ENCODE measurements around the gene UGT1A9. TPM values are rescaled to one million over a fixed set of nuclear protein-coding genes. Genes with fewer than 3 reads are reported as not detected.
"Not testable (repeated sequence)": the region's sequence is repeated elsewhere in the genome, so short reads cannot be mapped to it uniquely, and the experiment has no call there.

Gene UGT1A9
- not detected in 2 replicates for total RNA-seq

DNA sequence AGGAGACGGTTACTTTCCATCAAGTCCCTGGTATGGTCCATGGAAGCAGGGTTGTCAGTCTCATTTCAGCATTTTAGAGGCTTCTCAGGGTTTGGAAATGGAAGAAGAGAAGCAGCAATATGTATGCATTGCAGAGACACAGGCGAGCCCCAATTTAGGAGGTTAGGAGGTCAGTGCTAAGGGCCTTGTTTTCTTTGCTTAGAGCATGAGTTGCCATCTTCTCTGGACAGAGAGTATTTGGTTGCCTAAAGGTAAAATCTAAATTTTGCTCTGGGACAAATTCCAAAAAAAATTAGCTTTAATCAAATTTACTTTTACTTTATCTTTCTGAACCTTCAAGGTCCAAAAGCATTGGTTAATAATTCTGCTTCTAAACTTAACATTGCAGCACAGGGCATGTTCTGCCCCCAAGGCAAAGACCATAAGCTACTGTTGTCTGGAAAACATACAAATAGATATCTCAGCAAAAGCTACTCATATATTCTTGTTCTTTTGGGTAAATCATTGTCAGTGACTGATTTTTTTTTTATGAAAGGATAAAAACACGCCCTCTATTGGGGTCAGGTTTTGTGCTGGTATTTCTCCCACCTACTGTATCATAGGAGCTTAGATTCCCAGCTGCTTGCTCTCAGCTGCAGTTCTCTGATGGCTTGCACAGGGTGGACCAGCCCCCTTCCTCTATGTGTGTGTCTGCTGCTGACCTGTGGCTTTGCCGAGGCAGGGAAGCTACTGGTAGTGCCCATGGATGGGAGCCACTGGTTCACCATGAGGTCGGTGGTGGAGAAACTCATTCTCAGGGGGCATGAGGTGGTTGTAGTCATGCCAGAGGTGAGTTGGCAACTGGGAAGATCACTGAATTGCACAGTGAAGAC, at the start of gene UGT1A9:
UGT1A9 (plus strand) TSS at position 609 of the 872 bp plus-strand sequence; CDS start at position 646, 37 bp downstream.
- no peak for DNase-seq (ENCODE audit: extremely low read depth, low read depth, low spot score)

DNA sequence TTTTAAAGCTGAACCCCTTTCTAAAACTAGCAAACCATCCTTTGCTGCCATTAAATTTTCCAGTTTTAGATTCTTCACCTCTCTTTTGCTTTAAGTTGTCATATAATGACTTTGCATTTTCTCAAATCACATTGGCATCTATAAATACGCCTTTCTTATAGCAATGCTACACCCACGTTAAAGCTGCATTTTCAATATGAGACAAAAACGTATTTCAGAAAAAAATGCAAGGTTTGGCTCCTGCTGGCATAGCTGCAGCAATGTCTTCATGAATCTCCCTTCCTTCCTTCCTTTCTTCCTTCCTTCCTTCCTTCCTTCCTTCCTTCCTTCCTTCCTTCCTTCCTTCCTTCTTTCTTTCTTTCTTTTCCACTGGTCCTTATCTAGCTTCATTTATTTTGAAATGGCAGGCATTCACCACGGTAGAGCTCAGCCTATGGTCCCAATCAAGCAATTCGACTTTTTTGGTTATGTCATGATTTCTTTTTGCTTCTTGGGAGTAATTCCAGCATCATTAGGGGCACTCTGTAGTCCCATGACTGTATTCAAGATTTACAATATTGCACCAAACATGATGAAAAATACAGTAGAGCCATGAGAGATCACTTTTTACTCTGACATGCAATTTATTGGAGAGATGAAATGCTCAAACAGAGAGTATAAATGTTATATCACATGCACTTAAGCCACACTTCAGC, 44.2 kb upstream of the UGT1A9 start:
- DNase-seq (ENCODE audit: extremely low read depth, low read depth, low spot score) = no peak

GRCh38 chr2:233636306-233636705, 35.4 kb upstream of the UGT1A9 start, which contains the start of gene UGT1A10:
Gene UGT1A10 (plus strand): TSS chr2:233636448. CDS start chr2:233636523, 75 bp downstream.
- not testable (repeated sequence) for DNase-seq (ENCODE audit: extremely low read depth, low read depth, low spot score)

DNA sequence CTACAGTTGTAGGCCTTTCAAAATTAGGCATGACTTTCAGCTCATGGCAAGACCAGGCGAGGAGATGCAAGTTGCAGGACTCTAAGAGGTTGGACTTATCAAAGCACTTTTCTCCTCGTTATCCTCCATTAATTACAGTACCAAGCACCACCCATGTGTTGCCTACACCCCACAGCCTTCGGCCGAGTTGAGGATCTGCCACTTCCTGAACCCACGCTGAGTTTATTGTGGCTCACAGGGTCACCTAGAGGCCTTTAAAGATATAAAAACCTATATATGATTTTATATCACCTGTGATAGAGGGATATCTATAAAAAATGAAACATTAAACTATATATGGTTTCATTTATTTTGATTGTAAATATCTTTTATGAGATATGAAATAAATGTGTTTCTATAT, 32.9 kb upstream of the UGT1A9 start:
- DNase-seq (ENCODE audit: extremely low read depth, low read depth, low spot score) = no peak

- no peak for DNase-seq (ENCODE audit: extremely low read depth, low read depth, low spot score)
These were observed 31.8 kb upstream of the UGT1A9 start for GRCh38 chr2:233639860-233640259.

GRCh38 chr2:233643128-233643527, 28.6 kb upstream of the UGT1A9 start:
- no peak for DNase-seq (ENCODE audit: extremely low read depth, low read depth, low spot score)

- not testable (repeated sequence) for DNase-seq (ENCODE audit: extremely low read depth, low read depth, low spot score)
These were observed 25.7 kb upstream of the UGT1A9 start for GRCh38 chr2:233646033-233646432.

DNA sequence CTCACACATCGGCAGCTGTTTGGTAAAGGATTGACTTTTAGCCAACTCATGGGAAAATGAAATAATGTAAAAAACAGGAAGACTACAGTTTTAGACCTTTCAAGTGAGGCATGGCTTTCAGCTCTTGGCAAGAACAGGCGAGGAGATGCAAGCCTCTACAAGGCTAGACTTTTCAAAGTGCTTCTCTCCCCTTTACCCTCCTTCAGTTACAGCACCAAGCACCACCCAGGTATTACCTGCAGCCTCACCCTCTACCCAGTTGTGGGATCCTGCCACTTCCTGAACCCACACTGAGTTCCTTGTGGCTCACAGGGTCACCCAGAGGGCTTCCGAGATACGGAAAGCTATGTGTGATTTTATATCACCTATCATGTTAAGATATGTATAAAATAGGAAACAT, 20.7 kb upstream of the UGT1A9 start:
- DNase-seq (ENCODE audit: extremely low read depth, low read depth, low spot score) = no peak

GRCh38 chr2:233651430-233651829, 20.3 kb upstream of the UGT1A9 start:
- DNase-seq (ENCODE audit: extremely low read depth, low read depth, low spot score) = no peak

- no peak for DNase-seq (ENCODE audit: extremely low read depth, low read depth, low spot score)
These were observed 17.2 kb upstream of the UGT1A9 start for GRCh38 chr2:233654501-233654900.

GRCh38 chr2:233655043-233655442, 16.7 kb upstream of the UGT1A9 start:
- no peak for DNase-seq (ENCODE audit: extremely low read depth, low read depth, low spot score)

DNA sequence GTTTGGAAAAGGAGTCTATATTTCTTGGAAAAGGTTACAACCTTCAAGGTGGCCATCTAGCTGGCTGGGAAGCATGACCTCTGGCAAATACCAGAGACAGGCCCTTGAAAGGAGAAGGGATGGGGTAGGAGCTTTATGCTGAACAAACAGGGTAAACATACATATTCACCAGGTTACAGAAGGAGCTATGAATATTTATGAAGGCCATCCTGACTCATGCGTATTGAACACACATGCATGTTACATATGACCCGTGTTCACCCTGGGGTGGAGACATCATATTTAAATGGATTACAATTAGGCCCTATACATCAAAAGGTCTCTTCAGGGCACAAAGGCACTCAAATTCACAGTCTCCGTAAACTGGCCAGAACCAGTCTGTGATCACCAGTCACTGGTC, 15.8 kb upstream of the UGT1A9 start:
- DNase-seq (ENCODE audit: extremely low read depth, low read depth, low spot score) = not testable (repeated sequence)

- no peak for DNase-seq (ENCODE audit: extremely low read depth, low read depth, low spot score)
These were observed 15.3 kb upstream of the UGT1A9 start for GRCh38 chr2:233656443-233656842.

DNA sequence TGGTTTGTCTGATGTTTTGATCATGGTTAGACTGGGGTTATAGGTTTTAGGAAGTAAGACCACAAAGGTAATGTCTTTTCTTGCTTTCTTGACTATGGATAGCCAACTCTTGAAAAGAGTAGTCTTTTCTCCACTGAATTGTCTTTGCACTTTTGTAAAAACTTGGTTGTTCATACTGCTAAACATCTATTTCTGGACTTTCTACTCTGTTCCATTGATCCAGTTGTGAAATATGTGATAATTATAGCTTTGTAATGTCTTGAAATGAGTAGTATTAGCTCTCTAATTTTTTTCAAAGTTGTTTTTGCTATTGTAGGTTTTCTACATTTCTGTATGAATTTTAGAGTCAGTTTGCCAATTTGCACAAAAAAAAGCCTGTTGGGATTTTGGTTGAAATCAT, 13.1 kb upstream of the UGT1A9 start:
- no peak for DNase-seq (ENCODE audit: extremely low read depth, low read depth, low spot score)

DNA sequence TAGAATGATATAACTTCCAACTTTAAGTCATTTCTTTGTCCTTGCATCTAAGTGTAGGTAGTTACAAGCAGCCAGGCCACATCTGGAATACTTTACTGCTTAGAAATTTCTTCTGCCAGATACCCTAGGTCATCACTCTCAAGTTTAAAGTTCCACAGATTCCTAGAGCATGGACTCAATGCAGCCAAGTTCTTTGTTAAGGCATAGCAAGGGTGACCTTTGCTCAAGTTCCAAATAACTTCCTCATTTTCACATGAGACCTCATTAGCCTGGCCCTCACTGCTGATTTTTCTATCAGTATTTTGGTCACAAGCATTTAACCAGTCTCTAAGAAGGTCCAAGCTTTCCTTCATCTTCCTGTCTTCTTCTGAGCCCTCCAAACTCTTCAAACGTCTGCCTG, 7.8 kb upstream of the UGT1A9 start:
- DNase-seq (ENCODE audit: extremely low read depth, low read depth, low spot score) = no peak

DNA sequence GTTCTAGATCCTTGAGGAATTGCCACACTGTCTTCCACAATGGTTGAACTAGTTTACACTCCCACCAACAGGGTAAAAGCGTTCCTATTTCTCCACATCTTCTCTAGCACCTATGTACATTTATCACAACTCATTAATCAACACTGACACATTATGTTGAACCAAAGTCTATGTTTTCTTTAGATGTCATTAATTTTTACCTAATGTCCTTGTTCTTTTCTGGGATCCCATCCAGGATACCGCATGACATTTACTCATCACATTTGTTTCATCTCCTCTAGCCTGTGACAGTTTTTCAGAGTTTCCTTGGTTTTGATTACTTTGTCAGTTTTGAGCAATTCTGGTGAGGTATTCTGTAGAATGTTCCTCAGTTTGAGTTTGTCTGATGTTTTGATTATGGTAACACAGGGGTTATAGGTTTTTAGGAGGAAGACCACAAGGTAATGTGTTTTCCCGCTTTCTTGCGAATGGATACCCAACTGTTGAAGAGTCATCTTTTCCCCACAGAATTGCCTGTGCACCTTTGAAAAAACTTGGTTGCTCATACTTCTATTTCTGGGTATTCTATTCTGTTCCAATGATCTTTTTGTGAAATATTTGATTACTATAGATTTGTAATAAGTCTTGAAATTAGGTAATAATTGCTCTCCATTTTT, 3.0 kb upstream of the UGT1A9 start:
- no peak for DNase-seq (ENCODE audit: extremely low read depth, low read depth, low spot score)

- DNase-seq (ENCODE audit: extremely low read depth, low read depth, low spot score) = no peak
These were observed 1.2 kb downstream of the UGT1A9 start for GRCh38 chr2:233672886-233673285.

DNA sequence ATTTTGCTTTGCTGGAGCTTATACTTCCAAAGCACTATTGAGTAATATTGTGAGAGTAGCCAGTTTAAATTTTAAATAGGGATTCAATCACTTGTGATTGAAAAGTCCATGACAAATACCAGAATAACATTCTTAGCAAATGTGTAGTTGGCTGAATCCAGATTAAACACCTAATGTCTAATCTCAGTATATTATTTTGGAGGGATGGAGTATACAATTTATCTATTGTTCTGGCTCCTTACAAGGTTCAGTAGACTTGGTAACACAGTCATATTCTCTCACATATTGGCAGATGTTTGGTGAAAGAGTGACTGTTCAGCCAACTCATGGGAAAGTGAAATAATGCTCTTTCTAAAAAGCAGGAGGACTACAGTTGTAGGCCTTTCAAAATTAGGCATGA, 2.2 kb downstream of the UGT1A9 start:
- DNase-seq (ENCODE audit: extremely low read depth, low read depth, low spot score) = no peak

- no peak for DNase-seq (ENCODE audit: extremely low read depth, low read depth, low spot score)
These were observed 2.6 kb downstream of the UGT1A9 start for GRCh38 chr2:233674314-233674713.

DNA sequence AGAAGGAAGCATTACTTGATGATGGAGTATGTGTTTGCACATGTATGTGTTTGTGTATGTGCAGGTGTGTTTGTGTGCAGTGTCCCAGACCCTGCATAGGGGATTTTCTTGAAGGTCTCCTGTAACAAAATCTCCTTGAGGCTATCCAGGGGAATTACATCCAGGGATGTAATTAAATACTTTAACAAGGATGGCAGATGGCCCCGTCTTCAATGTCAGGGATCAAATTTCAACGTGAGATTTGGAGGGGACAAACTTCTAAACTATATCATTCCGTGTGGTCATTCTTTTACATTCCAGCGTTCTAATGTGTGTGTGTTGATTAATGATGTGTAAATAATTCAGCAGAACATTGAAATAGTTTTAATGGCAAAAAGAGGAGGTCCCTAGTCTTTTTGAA, 3.3 kb downstream of the UGT1A9 start:
- DNase-seq (ENCODE audit: extremely low read depth, low read depth, low spot score) = no peak

DNA sequence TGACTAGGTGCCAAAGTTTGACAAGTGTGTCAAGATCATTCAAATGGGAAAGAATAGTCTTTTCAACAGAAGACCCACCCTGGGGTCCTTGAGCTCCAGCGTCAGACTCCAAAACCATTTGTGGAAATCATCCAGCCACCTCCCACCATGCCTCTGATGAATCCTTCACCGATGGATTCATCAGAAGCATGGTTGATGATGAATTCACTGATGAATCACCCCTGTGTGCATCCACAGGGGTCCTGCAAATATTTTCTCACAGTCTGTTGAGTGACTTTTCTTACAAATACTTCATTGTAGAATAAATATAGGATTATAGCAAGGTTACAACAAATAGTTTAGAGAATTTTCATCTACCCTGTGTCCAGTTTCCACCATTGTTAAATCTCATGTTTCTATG, 4.3 kb downstream of the UGT1A9 start:
- no peak for DNase-seq (ENCODE audit: extremely low read depth, low read depth, low spot score)
